ENCODE results near the gene SLX1B. TPM values are rescaled to one million over a fixed set of nuclear protein-coding genes. Genes with fewer than 3 reads are reported as not detected.
A peak's percentile ranks its signal among the peaks of the same experiment; 100 is the strongest.
"Not testable (repeated sequence)": the region's sequence is repeated elsewhere in the genome, so short reads cannot be mapped to it uniquely, and the experiment has no call there.

SLX1B gene
- total RNA-seq, 1 donor from 2014 or later, result 51.2 TPM

DNA sequence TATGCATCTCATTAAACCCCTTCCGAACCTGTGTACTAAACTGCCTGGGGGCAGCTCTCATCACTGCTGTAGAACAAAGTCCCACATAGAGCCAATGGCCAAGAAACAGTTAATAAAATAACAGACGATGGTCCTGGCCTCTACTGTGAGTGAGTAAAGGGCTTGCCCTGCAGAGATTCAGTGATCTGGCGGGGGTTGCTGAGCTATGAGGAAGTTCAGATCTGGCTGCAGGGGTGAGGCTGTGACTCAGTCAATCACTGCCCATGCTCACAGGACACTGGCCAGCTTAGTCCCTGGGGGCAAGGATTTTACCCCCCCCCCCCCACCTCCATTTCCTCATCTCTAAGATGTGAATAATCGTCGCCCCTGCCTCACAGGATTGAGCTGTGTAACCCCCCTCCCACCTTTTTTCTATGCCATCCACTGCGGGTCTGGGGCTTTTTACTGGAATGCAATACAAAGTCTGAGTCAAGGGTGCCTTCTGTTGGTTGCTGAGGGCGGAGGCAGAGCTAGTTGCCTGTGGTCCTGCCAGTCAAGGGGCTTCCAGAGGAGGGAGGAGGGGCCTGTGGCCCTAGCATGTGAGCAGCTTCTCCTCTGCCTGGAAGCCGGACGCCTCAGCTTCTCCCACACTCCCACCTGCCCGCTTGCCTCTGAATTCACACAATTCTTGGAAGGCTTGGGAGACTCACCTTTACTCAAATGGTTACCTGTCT lies 13.5 kb downstream of the SLX1B start:
- POLR2A ChIA-PET; H3K9me3 Mint-ChIP-seq; intact Hi-C loops (cut with micrococcal nuclease); H3K27me3 Mint-ChIP-seq; CTCF ChIA-PET; H3K4me1 Mint-ChIP-seq; H3K36me3 Mint-ChIP-seq (ENCODE audit: low read depth); DNase-seq; H3K27ac Mint-ChIP-seq; H3K4me3 Mint-ChIP-seq: not testable (repeated sequence)
- ATAC-seq (ENCODE audit: low read depth), result peak; percentile 62

GRCh38 chr16:29469660-29470059 lies 15.3 kb downstream of the SLX1B start:
- H3K4me1 Mint-ChIP-seq; intact Hi-C loops (cut with micrococcal nuclease); H3K36me3 Mint-ChIP-seq (ENCODE audit: low read depth); CTCF ChIA-PET; ATAC-seq (ENCODE audit: low read depth); H3K27ac Mint-ChIP-seq; POLR2A ChIA-PET; H3K9me3 Mint-ChIP-seq; H3K4me3 Mint-ChIP-seq; H3K27me3 Mint-ChIP-seq: not testable (repeated sequence)
- peak; percentile 29 for DNase-seq

GRCh38 chr16:29472065-29472464 lies 17.7 kb downstream of the SLX1B start:
- H3K27me3 Mint-ChIP-seq; H3K27ac Mint-ChIP-seq; POLR2A ChIA-PET; ATAC-seq (ENCODE audit: low read depth); CTCF ChIA-PET; DNase-seq; intact Hi-C loops (cut with micrococcal nuclease); H3K4me3 Mint-ChIP-seq; H3K9me3 Mint-ChIP-seq; H3K4me1 Mint-ChIP-seq; H3K36me3 Mint-ChIP-seq (ENCODE audit: low read depth): not testable (repeated sequence)

- DNase-seq; H3K4me3 Mint-ChIP-seq; POLR2A ChIA-PET; H3K36me3 Mint-ChIP-seq (ENCODE audit: low read depth); H3K27me3 Mint-ChIP-seq; H3K4me1 Mint-ChIP-seq; H3K27ac Mint-ChIP-seq; CTCF ChIA-PET; intact Hi-C loops (cut with micrococcal nuclease); H3K9me3 Mint-ChIP-seq; ATAC-seq (ENCODE audit: low read depth): not testable (repeated sequence)
These were observed 27.9 kb downstream of the SLX1B start for GRCh38 chr16:29482276-29482675.

- ATAC-seq (ENCODE audit: low read depth); H3K4me3 Mint-ChIP-seq; POLR2A ChIA-PET; DNase-seq; H3K27me3 Mint-ChIP-seq; H3K36me3 Mint-ChIP-seq (ENCODE audit: low read depth); CTCF ChIA-PET; H3K27ac Mint-ChIP-seq; H3K9me3 Mint-ChIP-seq; H3K4me1 Mint-ChIP-seq; intact Hi-C loops (cut with micrococcal nuclease): not testable (repeated sequence)
These were observed 52.0 kb downstream of the SLX1B start, which contains the start of gene NPIPB12 for GRCh38 chr16:29506308-29506707. TSS of gene NPIPB12 (minus strand) at chr16:29506408.

Other genes with a start within 250 kb of the SLX1B start
- gene NPIPB11, start 47.8 kb upstream of the SLX1B start, total RNA-seq, result 1.6 and 1.9 TPM in 2 replicates
- 15.1 and 19.5 TPM in 2 replicates for gene BOLA2, start 182 bp upstream of the SLX1B start, total RNA-seq
- gene SULT1A4, start 5.4 kb downstream of the SLX1B start, total RNA-seq, result 2.1 and 4.3 TPM in 2 replicates
- 125 and 158 TPM in 2 replicates for gene NPIPB12, start 51.9 kb downstream of the SLX1B start, total RNA-seq
- gene SPN, start 208.7 kb downstream of the SLX1B start, total RNA-seq, result 2.4 and 2.7 TPM in 2 replicates
- 0.64 and 0.84 TPM in 2 replicates for gene QPRT, start 224.6 kb downstream of the SLX1B start, total RNA-seq